ENCODE data around the gene CENPP.
"Not testable (repeated sequence)": the region's sequence is repeated elsewhere in the genome, so short reads cannot be mapped to it uniquely, and the experiment has no call there.

CENPP gene

DNA sequence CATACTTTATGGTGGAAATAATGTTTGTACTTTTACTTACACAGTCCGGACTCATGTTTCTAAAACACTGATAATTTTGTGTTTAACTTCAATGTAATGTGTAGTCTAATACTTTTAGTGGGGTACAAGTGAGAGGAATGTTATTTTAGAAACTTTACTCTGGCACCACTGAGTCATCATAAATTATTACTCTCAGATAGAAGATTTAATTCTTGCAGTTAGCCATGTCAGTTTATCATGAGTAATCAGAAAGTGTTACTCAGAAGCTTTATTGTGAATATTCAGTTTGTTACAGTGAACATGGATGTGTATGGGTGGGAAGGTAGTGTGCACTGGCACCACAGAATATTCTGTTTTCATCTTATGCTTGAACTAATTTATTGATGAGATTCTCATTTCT lies 58.6 kb downstream of the CENPP start:
- DNase-seq: no peak

DNA sequence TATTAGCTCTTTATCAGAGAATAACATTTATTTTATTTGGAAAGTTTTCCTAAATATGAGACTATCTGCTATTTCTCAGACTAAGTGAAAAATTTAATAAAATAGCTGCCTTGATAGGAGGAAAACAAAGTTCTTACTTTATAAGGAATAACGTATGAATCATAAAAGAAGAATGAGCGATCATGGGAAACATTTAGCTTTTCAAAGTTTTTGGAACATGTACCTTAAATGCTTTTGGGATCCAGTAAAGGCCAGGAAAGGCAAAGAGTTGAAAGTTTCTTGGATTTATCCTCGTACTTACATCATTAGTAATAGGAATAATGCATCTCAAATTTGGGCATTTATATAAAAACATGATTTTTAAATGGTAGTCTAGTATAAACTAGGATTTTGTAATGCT lies 59.2 kb downstream of the CENPP start:
- no peak for DNase-seq

DNA sequence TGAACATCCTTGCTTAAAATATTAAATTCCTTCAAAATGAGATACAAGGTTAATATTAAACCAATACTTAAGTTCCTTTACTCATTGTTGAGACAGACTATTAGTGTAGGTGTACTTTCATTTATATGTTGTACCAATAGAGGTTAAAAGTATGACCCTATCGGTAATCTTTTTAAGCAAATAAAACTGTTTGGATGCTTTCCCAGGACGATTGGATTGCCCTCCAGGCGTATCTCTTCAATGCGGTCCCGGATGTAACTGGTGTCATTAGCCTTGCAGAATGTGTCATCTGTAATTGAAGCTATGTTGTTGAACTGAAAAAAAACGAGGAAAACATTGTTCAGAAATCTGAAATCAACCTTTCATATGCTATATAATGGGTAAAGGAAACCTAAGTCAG lies 59.7 kb downstream of the CENPP start:
- DNase-seq: no peak

GRCh38 chr9:92385953-92386352 lies 60.2 kb downstream of the CENPP start:
- DNase-seq: no peak

- no peak for DNase-seq
Measured at GRCh38 chr9:92392690-92393089, 66.9 kb downstream of the CENPP start.

DNA sequence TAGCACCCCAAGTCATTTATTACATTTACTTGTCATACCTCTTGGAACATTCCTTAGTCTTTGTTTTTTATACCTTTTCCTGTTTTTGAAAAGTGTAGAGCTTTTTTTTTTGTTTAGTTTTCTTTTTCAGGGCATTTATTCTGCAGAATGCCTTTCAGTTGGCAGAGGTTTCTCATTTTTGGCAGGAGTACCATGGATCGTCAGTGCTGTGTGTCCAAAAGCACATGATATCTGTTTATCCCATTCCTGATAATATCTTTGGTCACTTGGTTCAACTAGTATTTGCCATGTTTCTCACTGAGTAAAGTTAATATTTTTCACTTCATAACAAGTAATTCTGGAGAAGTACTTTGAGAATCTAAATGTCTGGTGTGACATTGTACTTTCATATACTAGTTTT lies 67.9 kb downstream of the CENPP start:
- peak in 1 of 2 experiments; percentile 31 for DNase-seq

- DNase-seq: no peak
Measured at GRCh38 chr9:92395617-92396016, 69.9 kb downstream of the CENPP start.

- no peak for DNase-seq
Measured at GRCh38 chr9:92397853-92398252, 72.1 kb downstream of the CENPP start.

GRCh38 chr9:92402360-92402759 lies 76.6 kb downstream of the CENPP start:
- DNase-seq: no peak

- DNase-seq: no peak
Measured at GRCh38 chr9:92402826-92403745, 77.3 kb downstream of the CENPP start.

DNA sequence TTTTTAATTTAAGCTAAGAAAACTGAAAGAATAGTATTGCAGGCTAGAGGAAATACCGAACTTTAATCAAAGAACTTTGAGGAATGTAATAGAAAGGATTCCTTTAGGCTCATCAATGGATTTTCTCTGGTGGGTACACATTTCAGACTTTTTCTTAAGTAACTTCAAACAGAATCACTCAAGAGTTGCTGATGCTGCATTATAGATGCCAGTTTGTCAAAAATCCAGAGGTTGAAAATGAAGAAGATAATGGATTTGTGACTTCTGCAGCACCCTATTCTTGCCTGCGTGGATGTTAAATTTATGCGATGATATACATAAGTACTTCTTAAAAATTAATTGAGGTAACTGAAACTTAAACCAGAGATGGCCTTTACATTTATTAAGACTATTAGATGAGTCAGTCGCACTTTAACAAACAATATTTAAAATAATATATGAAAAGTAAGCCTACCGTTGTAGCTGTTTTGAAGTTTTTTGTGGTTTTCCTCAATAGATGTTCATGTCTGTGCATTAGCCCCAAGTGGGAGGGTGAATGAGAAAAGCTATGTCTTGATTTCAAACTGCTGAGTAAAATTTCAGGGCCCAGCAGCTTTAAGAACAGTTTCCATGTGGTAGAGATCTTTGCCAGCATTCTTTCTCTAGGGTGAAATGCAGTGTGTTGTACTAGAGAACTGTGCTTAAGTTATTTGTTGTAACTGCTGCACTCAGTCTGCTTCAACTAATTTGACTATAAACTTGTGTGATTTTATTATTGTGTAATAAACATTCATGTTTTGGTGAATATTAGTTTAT lies 78.5 kb downstream of the CENPP start, which contains the start of gene OGN:
Gene OGN, minus strand, starts transcription at position 537 of the 795 bp plus-strand sequence. CDS start 1,171 bp downstream, outside the sequence.
- no peak for DNase-seq

DNA sequence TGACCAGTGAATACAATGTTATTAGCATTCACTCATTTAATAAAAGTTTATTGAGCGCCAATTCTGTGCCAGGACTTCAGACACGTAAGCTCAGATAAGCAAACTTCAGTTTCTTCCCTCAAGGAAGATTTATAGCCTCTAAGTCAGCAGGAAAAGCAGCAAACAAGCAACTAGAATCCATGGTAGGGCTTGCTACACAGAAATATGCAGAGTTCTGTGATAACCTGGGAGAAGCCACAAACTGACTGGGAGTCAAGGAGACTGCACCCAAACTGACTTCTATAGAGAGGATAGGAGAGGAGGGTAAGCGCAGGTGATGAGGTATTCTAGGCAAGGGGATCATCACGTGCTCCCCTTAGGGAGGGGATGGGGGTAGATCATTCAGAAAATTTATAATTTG lies 80.1 kb downstream of the CENPP start:
- no peak for DNase-seq

DNA sequence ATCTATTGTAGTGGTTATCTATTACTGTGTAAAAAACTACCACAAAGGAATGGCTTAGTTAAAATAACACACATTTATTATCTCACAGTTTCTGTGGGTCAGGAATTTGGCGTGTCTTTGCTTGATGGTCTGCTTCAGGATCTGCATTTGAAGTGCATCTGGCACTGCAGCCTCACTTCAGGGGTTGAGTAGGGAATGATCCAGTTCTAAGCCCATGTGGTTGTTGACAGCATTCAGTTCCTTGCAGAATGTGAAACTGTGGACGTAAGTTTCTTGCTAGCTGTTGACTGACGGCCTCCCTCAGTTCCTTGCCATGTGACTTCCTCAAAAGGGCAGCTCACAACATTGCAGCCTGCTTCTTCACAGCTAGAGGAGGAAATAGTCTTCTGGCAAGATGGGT lies 80.7 kb downstream of the CENPP start:
- no peak for DNase-seq

DNA sequence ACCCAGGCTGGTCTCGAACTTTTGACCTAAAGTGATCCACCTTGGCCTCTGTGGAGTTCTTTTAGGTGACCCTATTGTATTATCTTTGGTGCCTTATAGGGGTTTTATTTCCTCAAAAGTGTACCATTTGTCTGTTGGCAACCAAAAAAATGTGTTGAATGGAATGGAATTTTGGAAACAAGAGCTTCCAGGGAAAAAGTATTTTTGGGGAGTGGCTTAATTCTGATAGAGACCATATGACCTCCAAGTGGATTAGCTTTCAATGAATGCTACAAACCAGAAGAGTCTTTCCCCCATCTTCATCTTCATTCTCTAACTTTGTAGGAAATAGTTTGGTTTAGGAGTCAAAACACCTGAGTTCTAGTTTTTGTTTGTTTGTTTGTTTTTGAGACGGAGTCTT lies 82.1 kb downstream of the CENPP start:
- no peak for DNase-seq

- no peak for DNase-seq
Measured at GRCh38 chr9:92408747-92409478, 83.2 kb downstream of the CENPP start.

- not testable (repeated sequence) for DNase-seq
Measured at GRCh38 chr9:92411157-92411556, 85.4 kb downstream of the CENPP start.

DNA sequence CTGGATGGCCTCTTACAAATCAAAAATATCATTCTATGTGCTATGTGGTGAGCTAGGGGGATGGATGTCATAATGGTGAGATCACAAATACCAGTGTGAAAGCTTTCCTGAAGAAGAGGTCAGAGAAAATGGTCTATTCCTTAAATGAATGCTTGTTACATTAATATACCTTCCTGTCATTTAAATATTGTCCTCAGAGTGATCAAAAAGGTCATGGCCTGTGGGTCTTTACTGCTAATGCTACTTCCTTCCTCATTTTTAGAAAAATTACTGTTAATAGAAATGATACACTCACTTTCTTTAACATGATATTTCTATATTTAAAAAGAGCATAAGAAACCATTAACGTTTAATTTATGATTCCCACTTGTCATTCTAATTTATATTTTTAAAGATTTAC lies 88.8 kb downstream of the CENPP start:
- DNase-seq: no peak

- no peak for DNase-seq
Measured at GRCh38 chr9:92422611-92423338, 97.0 kb downstream of the CENPP start.

DNA sequence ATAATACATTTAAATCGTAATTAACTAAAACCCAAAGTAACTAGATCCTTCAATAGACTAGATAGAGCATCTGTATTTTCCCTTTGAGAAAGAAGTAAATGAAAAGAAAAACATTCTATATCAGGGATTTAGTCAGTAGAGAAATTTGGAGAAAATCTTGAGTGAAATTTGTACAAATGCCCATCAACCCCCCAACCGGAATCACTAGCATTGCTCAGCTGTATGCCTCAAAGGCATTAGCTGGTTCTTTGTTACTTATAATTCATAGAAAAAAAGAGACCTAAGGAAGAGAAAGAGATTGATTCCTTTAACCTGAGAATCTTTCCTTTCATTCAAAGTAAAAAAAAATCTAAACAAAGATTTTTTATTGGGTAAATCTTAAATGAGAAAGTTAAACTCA lies 97.9 kb downstream of the CENPP start:
- DNase-seq: no peak

DNA sequence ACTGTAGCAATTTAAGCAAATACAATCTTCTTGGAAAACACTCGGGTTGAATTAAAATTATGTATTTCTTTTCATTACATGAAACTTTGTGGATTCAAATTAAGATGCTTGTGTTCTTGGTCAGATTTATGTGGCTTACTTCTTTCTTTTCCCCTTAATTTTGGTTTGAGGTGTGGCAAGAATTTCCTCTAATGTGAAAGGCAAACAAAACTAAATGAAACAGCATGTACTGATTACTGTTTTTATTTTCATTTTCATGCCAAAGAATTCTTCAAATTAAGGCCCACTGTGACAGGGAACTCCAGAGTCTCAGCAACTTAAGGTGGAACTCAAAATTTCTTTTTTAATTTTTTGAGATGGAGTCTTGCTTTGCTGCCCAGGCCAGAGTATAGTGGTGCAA lies 98.6 kb downstream of the CENPP start, which contains the start of gene OMD:
Gene OMD, minus strand, starts transcription at position 132 of the 400 bp plus-strand sequence. CDS start 6,913 bp downstream, outside the sequence.
- DNase-seq: no peak

- no peak for DNase-seq
Measured at GRCh38 chr9:92425474-92425873, 99.7 kb downstream of the CENPP start.

DNA sequence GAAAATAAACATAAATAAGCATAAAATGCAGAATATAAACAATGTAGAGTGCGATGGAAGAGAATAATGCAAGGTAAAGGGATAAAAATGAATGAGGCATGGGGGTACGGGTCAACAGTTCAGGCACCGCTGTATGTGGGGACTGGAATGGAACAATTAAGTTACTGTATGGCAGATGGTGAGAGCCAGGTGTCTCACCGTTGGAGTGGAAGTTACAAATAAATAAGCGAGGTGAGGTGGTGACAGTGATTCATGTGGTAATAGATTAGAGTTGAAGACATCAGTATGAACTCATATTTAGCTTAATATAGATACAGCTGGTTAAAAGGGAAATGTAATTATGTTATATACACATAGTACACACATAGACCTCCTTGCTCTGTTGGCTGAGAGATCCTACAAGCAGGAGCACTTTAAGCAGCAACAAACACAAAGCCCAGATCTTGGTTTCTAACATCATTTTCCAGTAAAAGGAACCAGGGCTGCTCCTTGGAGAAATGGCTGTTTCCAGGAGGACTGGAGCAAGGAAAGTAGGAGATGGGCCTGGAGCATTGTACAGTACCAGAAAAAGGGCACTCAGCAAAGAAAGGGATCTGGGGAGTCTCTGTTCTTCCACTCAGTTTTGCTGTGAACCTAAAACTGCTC lies 100.9 kb downstream of the CENPP start:
- no peak for DNase-seq

Data from NCI-H446 (cell line).